Left lung (tissue), 14 donors: ENCODE data around the gene OR2Z1. TPM values are rescaled to one million over a fixed set of nuclear protein-coding genes. Genes with fewer than 3 reads are reported as not detected.

Experiments
- ATAC-seq: fragments of 200-7000 bp; cut with Tn5 transposase; one replicate; pipeline ENCODE4 v1.9.1; 2020; ENCODE audit warnings: moderate library complexity
- DNase-seq, 4 donors: peaks; one replicate each; pipeline ENCODE4 v3.0.0-alpha.2; 2013 to 2020
- H3K27ac ChIP-seq, 2 donors: fragments of 200-600 bp; sonication (generic) in 1 of 2; one replicate each; pipeline versions ENCODE4 v1.5.0 to v1.8.0; 2020 to 2021
- H3K27me3 ChIP-seq, 2 donors: fragments of 200-600 bp; sonication (generic) in 1 of 2; one replicate each; pipeline versions ENCODE4 v1.5.0 to v1.8.0; 2020 to 2021
- H3K36me3 ChIP-seq, 2 donors: fragments of 200-600 bp; sonication (generic) in 1 of 2; one replicate each; pipeline versions ENCODE4 v1.5.0 to v1.8.0; 2020 to 2021
- H3K4me1 ChIP-seq, 2 donors: fragments of 200-600 bp; one replicate each; pipeline ENCODE4 v1.8.0; 2021
- H3K4me3 ChIP-seq, 2 donors: fragments of 200-600 bp; sonication (generic) in 1 of 2; one replicate each; pipeline versions ENCODE4 v1.5.0 to v1.8.0; 2020 to 2021; ENCODE audit warnings: mild to moderate bottlenecking in 1 of 2
- H3K9me3 ChIP-seq, 2 donors: fragments of 200-600 bp; sonication (generic) in 1 of 2; one replicate each; pipeline versions ENCODE4 v1.5.0 to v1.8.0; 2020 to 2021
- CTCF ChIP-seq, 2 donors: fragments of 200-600 bp; sonication (generic) in 1 of 2; IDR thresholded peaks; one replicate each; pipeline versions ENCODE4 v1.5.0 to v1.8.0; 2021; ENCODE audit warnings: antibody characterized with exemption in 2 of 2
- intact Hi-C, 2 donors: fragments of 100-400 bp; cut with DNase I; formaldehyde crosslinking; loops; one replicate each; pipeline versions ENCODE4 v1.11.2 to v1.14.2; 2022
- long read RNA-seq, 12 donors: library from polyadenylated mRNA in 2 of 12; unstranded in 2 of 12; transcript quantifications; one replicate each; pipeline ENCODE4 v2.0.0 and lab custom pipeline, GENCODE V29; 2019 to 2026
- polyA plus RNA-seq, 6 donors: library from polyadenylated mRNA; unstranded; fragments of 120-200 nt; gene quantifications; one replicate each; pipeline ENCODE4 v1.2.1, GENCODE V29; 2013; ENCODE audit not compliant: insufficient read length in 6 of 6
- total RNA-seq, 2 donors: library from RNA; stranded (reverse); fragmentation: NEBNext Ultra II Directional; extraction: Animal tissue kit (Norgen Biotek cat#: 25700); gene quantifications; one replicate each; pipeline ENCODE4 v1.2.1, GENCODE V29; 2021
- donor health status: DM: no; HTN: yes; CAD: no.
- donor health status: DM: no; HTN: no; CAD: no.

OR2Z1 gene, protein sequence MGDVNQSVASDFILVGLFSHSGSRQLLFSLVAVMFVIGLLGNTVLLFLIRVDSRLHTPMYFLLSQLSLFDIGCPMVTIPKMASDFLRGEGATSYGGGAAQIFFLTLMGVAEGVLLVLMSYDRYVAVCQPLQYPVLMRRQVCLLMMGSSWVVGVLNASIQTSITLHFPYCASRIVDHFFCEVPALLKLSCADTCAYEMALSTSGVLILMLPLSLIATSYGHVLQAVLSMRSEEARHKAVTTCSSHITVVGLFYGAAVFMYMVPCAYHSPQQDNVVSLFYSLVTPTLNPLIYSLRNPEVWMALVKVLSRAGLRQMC
- total RNA-seq (not detected), polyA plus RNA-seq (not detected)
- long read RNA-seq, donor 1 = 0 reads
- long read RNA-seq, donor 2 = 0 reads
- long read RNA-seq, donor 3 = 0 reads
- long read RNA-seq, donor 4 = 0 reads
- long read RNA-seq, donor 5 = 0 reads
- long read RNA-seq, donor 6 = 0 reads
- long read RNA-seq, donor 7 = 0 reads
- long read RNA-seq, donor 8 = 0 reads
- long read RNA-seq, donor 9 = 0 reads
- long read RNA-seq, donor 10 = 0 reads
- long read RNA-seq, donor 11 = 0 reads
- long read RNA-seq, donor 12 = 0 reads

GRCh38 chr19:8721334-8721733, at the start of gene OR2Z1:
TSS of gene OR2Z1 (plus strand) at chr19:8721634. CDS start at chr19:8731029, 9,395 bp downstream.
- Histone ChIP-seq H3K4me3 (no peak within 1 kb of the TSS), H3K36me3 (no peaks in the 10 kb centered on the region), H3K9me3 (no peaks in the 10 kb centered on the region), H3K4me1 (no peaks in the 10 kb centered on the region), H3K27me3 (peaks cover 0 to 16% of the 10 kb centered on the region in 2 donors), H3K27ac (no peak within 1 kb of the TSS)
- intact Hi-C loops = no loop called here
- ATAC-seq (no peak), DNase-seq (no peak)
- TF ChIP-seq CTCF (IDR thresholded peaks at IDR 0.05) = no peak

- Histone ChIP-seq H3K4me1 (peaks cover 0 to 9% of the 10 kb centered on the region in 2 donors), H3K9me3 (no peaks in the 10 kb centered on the region), H3K36me3 (no peaks in the 10 kb centered on the region), H3K4me3 (no peak overlapping the region), H3K27me3 (no peaks in the 10 kb centered on the region), H3K27ac (no peak overlapping the region)
- DNase-seq = no peak
- no peak for ATAC-seq
- intact Hi-C loops = no loop called here
- TF ChIP-seq CTCF (IDR thresholded peaks at IDR 0.05) = no peak
Measured at GRCh38 chr19:8673276-8673891, 48.0 kb upstream of the OR2Z1 start.

DNA sequence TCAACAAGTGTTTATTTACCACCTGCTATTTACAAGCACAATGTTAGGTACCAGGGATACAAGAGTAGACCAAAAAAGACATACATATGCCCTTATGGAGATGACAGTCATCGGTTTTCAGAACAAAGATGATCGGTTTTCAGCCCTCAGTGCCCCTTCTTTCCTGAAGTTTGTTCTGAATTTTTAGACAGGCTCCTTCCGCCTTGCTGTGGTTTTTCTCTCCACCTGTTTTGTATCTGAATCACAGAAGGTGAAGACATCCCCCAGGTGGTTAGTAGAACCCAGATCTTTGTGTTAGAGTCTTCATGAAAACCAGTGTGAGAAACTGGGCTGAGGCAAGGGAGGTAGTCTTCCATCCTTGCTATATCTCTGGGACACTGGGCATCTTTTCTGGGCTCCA, 46.4 kb upstream of the OR2Z1 start:
- peaks cover 0 to 9% of the 10 kb centered on the region in 2 donors for H3K4me1 ChIP-seq
- H3K27ac ChIP-seq = no peak overlapping the region
- no peak overlapping the region for H3K4me3 ChIP-seq
- intact Hi-C loops = no loop called here
- no peak for TF ChIP-seq CTCF (IDR thresholded peaks at IDR 0.05)
- no peaks in the 10 kb centered on the region for H3K36me3 ChIP-seq
- no peaks in the 10 kb centered on the region for H3K9me3 ChIP-seq
- no peaks in the 10 kb centered on the region for H3K27me3 ChIP-seq
- DNase-seq = no peak
- no peak for ATAC-seq

DNA sequence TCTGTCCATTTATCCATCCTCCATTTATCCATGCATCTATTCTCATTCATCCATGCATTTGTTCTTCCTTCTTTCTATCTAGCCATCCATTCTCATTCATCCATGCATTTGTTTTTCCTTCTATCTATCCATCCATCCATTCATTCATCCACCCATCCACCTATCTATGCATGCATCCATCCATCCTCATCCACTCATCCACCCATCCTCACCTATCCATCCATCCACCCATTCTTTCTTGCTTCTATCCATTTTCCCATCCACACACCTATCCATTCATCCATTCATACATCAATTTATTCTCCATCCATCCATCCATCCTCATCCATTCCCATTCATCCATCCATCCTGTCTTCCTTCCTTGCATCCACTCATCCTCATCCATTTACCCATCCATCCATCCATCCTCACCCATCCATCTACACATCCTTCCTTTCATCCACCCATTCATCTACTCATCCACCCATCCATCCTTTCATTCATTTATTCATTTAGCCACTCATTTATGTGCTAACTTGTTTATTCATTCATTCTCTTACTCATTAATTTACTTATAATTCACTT, 43.1 kb upstream of the OR2Z1 start:
- Histone ChIP-seq H3K4me1 (no peaks in the 10 kb centered on the region), H3K9me3 (no peaks in the 10 kb centered on the region), H3K27me3 (no peaks in the 10 kb centered on the region), H3K4me3 (no peak overlapping the region), H3K36me3 (no peaks in the 10 kb centered on the region), H3K27ac (no peak overlapping the region)
- ATAC-seq (no peak), DNase-seq (no peak)
- no peak for TF ChIP-seq CTCF (IDR thresholded peaks at IDR 0.05)
- intact Hi-C loops = no loop called here
